Stimulated activated naive CD8-positive, alpha-beta T cell treated with anti-CD3 and anti-CD28 coated beads, Interleukin-15, Interleukin-2, amounts not matched to agents 100 U/mL and 50 U/mL, for 24 hours (primary cell): ENCODE results near the gene TTC39B.

ENCODE experiments used
- ATAC-seq: fragments of 150-1000 bp; cut with Tn5 transposase; one replicate; pipeline ENCODE4 v1.10.0; 2021
- DNase-seq: peaks from one replicate; pipeline ENCODE4 v3.0.0; 2021

The TTC39B gene

GRCh38 chr9:15300218-15300617 lies 6.8 kb downstream of the TTC39B start:
- no peak for ATAC-seq

GRCh38 chr9:15299374-15299939 lies 7.6 kb downstream of the TTC39B start:
- ATAC-seq (peak; percentile 89), DNase-seq (peak; percentile 62)

More at GRCh38 chr9:15300218-15300617, 6.8 kb downstream of the TTC39B start:
- DNase-seq, result no peak

- ATAC-seq (no peak), DNase-seq (no peak)
Measured at GRCh38 chr9:15298362-15298761, 8.7 kb downstream of the TTC39B start.

- DNase-seq (no peak), ATAC-seq (peak; percentile 17)
Measured at GRCh38 chr9:15295761-15296405, 11.1 kb downstream of the TTC39B start.

DNA sequence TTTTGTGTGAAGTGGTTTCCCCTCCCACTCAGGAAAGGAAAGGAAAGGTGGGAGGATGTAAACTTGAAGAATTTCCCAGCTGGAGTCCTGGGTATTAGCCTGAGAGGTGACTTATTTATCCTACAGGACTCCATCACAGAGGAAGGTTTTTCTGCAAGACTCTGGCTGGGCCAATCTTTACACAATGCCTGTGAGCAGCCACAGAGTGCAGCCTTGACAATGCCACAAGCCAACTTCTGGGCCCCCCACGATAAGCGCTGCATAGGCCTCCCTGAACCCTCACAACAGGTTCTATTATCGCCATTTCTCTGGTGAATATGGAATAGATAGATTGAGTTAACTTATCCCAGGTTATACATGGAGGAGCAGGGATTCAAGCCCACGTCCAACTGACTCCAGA lies 12.4 kb downstream of the TTC39B start:
- DNase-seq, result no peak

GRCh38 chr9:15293804-15294316 lies 13.2 kb downstream of the TTC39B start:
- DNase-seq, result no peak

More for the DNA sequence above, 12.4 kb downstream of the TTC39B start:
- no peak for ATAC-seq

GRCh38 chr9:15293084-15293483 lies 13.9 kb downstream of the TTC39B start:
- no peak for ATAC-seq
- DNase-seq, result no peak

More at GRCh38 chr9:15293804-15294316, 13.2 kb downstream of the TTC39B start:
- ATAC-seq, result no peak

DNA sequence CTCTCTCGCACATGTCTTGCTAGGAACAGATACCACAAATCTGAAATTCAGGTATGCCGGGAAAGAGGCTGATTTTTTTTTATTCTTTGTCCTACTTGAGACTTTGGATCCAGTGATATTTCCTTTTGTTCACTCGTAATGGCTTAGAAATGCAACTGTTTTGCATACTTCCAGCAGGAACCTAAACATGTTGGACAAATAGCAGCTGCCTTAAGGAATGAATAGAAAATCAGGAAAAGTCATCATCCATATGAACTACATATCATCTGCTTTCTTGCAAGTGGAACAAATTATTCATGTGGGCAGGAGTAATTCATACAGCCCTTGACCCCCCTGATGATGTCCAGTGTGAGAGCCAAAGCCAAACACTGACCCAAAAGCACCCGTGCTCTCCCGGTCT lies 17.4 kb downstream of the TTC39B start:
- ATAC-seq (no peak), DNase-seq (no peak)

DNA sequence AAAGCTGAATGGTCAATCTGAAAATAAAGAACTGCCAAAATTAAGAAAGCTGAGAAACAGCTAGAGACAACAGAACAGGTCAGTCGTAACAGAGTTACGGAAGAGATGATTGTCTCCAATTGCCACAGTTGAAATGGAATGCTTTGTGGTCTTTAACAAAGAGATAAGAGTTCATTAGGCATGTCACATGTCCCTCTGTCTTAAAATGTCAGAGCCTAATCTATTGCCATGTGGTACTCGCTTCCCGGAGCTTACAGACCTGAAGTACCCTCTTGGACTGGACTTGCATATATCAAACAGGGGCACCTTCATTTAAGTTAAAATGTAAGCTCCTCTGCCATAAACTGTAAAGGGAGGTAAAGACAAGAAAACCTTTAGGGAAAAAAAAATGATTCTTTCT lies 19.7 kb downstream of the TTC39B start:
- DNase-seq (no peak), ATAC-seq (no peak)

GRCh38 chr9:15286161-15286821 lies 20.7 kb downstream of the TTC39B start:
- no peak for ATAC-seq
- DNase-seq, result no peak

- no peak for DNase-seq
- ATAC-seq, result no peak
Measured at GRCh38 chr9:15282567-15283285, 24.3 kb downstream of the TTC39B start.

- no peak for DNase-seq
- no peak for ATAC-seq
Measured at GRCh38 chr9:15280647-15281046, 26.4 kb downstream of the TTC39B start.

DNA sequence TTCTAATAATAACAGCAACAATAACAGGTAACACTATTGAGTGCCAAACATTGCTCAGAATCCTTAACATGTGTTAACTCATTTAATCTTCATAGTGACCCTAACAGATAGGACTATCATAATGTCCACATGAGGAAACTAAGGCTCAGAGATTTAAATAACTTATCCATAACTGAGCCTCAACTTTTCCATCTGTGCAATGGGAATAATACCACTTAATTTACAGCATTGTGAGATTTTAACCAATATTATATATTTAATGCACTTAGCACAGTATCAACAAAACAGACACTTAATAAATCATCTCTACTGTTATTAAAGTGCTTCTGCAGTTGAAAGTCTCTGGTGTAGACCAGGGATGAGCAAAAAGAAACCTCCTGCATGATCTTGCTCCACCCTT lies 28.2 kb downstream of the TTC39B start:
- ATAC-seq, result no peak
- DNase-seq, result no peak

GRCh38 chr9:15278091-15278687 lies 28.8 kb downstream of the TTC39B start:
- ATAC-seq (no peak), DNase-seq (no peak)

GRCh38 chr9:15277400-15278090 lies 29.5 kb downstream of the TTC39B start:
- peak; percentile 67 for ATAC-seq
- DNase-seq, result no peak

GRCh38 chr9:15276328-15276938 lies 30.6 kb downstream of the TTC39B start:
- DNase-seq, result no peak
- no peak for ATAC-seq

DNA sequence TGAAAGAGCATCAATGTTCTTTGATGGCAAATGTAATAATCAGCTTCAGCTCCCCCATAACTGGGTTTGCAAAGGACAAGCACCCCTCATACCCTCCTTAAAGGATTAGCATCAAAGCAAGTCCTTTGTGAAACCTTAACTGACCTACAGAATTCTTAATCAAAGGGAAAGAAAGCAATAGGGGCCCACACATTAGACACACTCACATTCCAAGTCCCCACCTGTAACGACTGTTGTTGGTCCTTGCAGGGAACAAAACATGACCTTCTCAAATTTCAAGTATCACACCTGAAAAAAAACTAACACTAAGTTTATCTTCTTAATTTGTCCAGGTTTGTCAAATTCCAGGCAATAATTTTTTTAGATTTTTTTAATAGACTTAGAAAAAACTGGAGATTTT lies 32.6 kb downstream of the TTC39B start:
- DNase-seq (no peak), ATAC-seq (no peak)

DNA sequence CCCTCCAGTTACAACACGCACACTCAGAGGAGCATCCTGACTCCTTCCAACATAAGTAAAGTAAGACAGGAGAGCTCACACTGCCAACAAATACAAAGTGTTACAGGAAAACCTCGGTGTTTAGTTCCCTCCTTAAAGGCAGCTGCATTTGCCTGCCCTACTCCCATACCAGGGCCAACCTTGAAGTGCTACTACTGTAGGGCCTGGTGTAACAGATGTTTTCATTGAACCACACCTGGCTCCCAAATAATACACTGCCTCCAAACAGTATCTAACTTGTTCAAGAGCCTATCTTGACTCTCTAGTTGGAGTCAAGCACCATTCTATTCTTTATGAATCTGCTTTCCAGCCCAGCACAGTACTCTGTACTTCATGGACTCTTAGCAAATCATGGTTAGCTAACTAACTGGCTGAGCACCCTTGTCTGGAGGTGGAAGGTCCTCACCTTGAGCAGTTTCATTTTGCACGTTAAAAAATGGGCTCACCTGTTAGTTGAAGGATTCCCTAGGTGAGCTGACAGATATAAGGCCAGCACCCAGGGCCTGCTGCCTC lies 34.6 kb downstream of the TTC39B start:
- DNase-seq, result no peak
- ATAC-seq, result no peak

GRCh38 chr9:15271403-15271802 lies 35.6 kb downstream of the TTC39B start:
- DNase-seq (peak; percentile 28), ATAC-seq (peak; percentile 48)

- DNase-seq (no peak), ATAC-seq (peak; percentile 65)
Measured at GRCh38 chr9:15268782-15269181, 38.2 kb downstream of the TTC39B start.

- ATAC-seq (peak; percentile 47), DNase-seq (no peak)
Measured at GRCh38 chr9:15268317-15268716, 38.7 kb downstream of the TTC39B start.
